HFFc6 (cell line): ENCODE measurements around the gene FGD2. TPM values are rescaled to one million over a fixed set of nuclear protein-coding genes. Genes with fewer than 3 reads are reported as not detected.
A peak's percentile ranks its signal among the peaks of the same experiment; 100 is the strongest.

Source experiments
- DNase-seq: peaks from one replicate; pipeline ENCODE4 v3.0.0-alpha.2; 2018
- H3K27ac Mint-ChIP-seq: 2 replicates; pipeline ENCODE4 v1.8.0; 2020; ENCODE audit warnings: mild to moderate bottlenecking, mixed read lengths
- H3K27me3 Mint-ChIP-seq: 2 replicates; pipeline ENCODE4 v1.8.0; 2021; ENCODE audit warnings: mild to moderate bottlenecking, moderate library complexity, mixed read lengths; ENCODE audit not compliant: insufficient read depth
- H3K36me3 Mint-ChIP-seq: 2 replicates; pipeline ENCODE4 v1.8.0; 2021; ENCODE audit warnings: low read depth, mixed read lengths
- H3K4me1 Mint-ChIP-seq: 2 replicates; pipeline ENCODE4 v1.8.0; 2020; ENCODE audit warnings: low read depth, mixed read lengths
- H3K4me3 Mint-ChIP-seq: 2 replicates; pipeline ENCODE4 v1.8.0; 2020; ENCODE audit warnings: mild to moderate bottlenecking, moderate library complexity, mixed read lengths
- H3K9me3 Mint-ChIP-seq: 2 replicates; pipeline ENCODE4 v1.8.0; 2020; ENCODE audit warnings: mild to moderate bottlenecking, mixed read lengths
- CTCF ChIP-seq: fragments of 200-600 bp; sonication (generic); IDR thresholded peaks from 2 replicates; pipeline ENCODE4 v1.5.0; 2021; ENCODE audit warnings: antibody characterized with exemption, mild to moderate bottlenecking
- total RNA-seq, 6 experiments: library from RNA; stranded (reverse); fragmentation: NEBNext Ultra II Directional; extraction: Animal tissue kit (Norgen Biotek cat#: 25700); gene quantifications; 2 replicates in 1 of 6; 3 replicates in 5 of 6; pipeline ENCODE4 v1.2.3, GENCODE V29; 2021

FGD2 gene
- total RNA-seq, 6 experiments from 2014 or later = not detected

GRCh38 chr6:37010402-37010892 lies 5.0 kb downstream of the FGD2 start:
- no peak for DNase-seq
- H3K27ac Mint-ChIP-seq = no peak overlapping the region
- TF ChIP-seq CTCF = no peak
- no peaks in the 10 kb centered on the region for H3K36me3 Mint-ChIP-seq
- H3K4me1 Mint-ChIP-seq = peaks cover 27% of the 10 kb centered on the region
- H3K4me3 Mint-ChIP-seq = no peak overlapping the region
- no peaks in the 10 kb centered on the region; the same call in 1 of the 2 replicates for H3K27me3 Mint-ChIP-seq
- H3K9me3 Mint-ChIP-seq = 0 out of 2 replicates have a peak, but pooled peaks cover 5% of the 10 kb centered on the region

GRCh38 chr6:37011656-37012378 lies 6.4 kb downstream of the FGD2 start:
- TF ChIP-seq CTCF = no peak
- 0 out of 2 replicates have a peak, but pooled peaks cover 5% of the 10 kb centered on the region for H3K9me3 Mint-ChIP-seq
- no peak overlapping the region for H3K4me3 Mint-ChIP-seq
- peak; percentile 40 for DNase-seq
- no peak overlapping the region for H3K27ac Mint-ChIP-seq
- H3K4me1 Mint-ChIP-seq = peaks cover 18% of the 10 kb centered on the region
- H3K36me3 Mint-ChIP-seq = no peaks in the 10 kb centered on the region
- H3K27me3 Mint-ChIP-seq = no peaks in the 10 kb centered on the region; the same call in 1 of the 2 replicates

- Mint-ChIP-seq H3K4me1 (peaks cover 13% of the 10 kb centered on the region), H3K4me3 (no peak overlapping the region), H3K9me3 (0 out of 2 replicates have a peak, but pooled peaks cover 5% of the 10 kb centered on the region), H3K27ac (no peak overlapping the region), H3K36me3 (no peaks in the 10 kb centered on the region), H3K27me3 (no peaks in the 10 kb centered on the region)
- DNase-seq = no peak
- no peak for TF ChIP-seq CTCF
These were observed 8.3 kb downstream of the FGD2 start for GRCh38 chr6:37013516-37014491.

- no peak for DNase-seq
- Mint-ChIP-seq H3K4me1 (peaks cover 17% of the 10 kb centered on the region), H3K27ac (no peak overlapping the region), H3K36me3 (no peaks in the 10 kb centered on the region), H3K9me3 (0 out of 2 replicates have a peak, but pooled peaks cover 5% of the 10 kb centered on the region), H3K4me3 (no peak overlapping the region), H3K27me3 (no peaks in the 10 kb centered on the region)
- no peak for TF ChIP-seq CTCF
These were observed 9.2 kb downstream of the FGD2 start for GRCh38 chr6:37014667-37015066.

- DNase-seq = no peak
These were observed 10.1 kb downstream of the FGD2 start for GRCh38 chr6:37015532-37015931.

More at GRCh38 chr6:37015532-37015931, 10.1 kb downstream of the FGD2 start:
- H3K36me3 Mint-ChIP-seq = no peaks in the 10 kb centered on the region
- H3K4me3 Mint-ChIP-seq = no peak overlapping the region
- no peaks in the 10 kb centered on the region for H3K9me3 Mint-ChIP-seq
- peaks cover 17% of the 10 kb centered on the region for H3K4me1 Mint-ChIP-seq
- H3K27ac Mint-ChIP-seq = no peak overlapping the region
- TF ChIP-seq CTCF = no peak
- H3K27me3 Mint-ChIP-seq = no peaks in the 10 kb centered on the region
